Glomerular endothelial cell (primary cell): ENCODE measurements around the gene NEDD4. TPM values are rescaled to one million over a fixed set of nuclear protein-coding genes. Genes with fewer than 3 reads are reported as not detected.
"Not testable (repeated sequence)": the region's sequence is repeated elsewhere in the genome, so short reads cannot be mapped to it uniquely, and the experiment has no call there.

Experiments used
- DNase-seq: peaks from one replicate; pipeline ENCODE4 v3.0.0-alpha.2; 2011; ENCODE audit warnings: low read depth, low spot score; ENCODE audit errors: extremely low read depth
- total RNA-seq: library from RNA; depleted of rRNA; stranded (reverse); fragments of >200 nt; gene quantifications from 2 replicates; pipeline ENCODE4 v1.2.3, GENCODE V29; 2015

The NEDD4 gene
- total RNA-seq, 1 donor from 2014 or later, result 39.3 TPM

DNA sequence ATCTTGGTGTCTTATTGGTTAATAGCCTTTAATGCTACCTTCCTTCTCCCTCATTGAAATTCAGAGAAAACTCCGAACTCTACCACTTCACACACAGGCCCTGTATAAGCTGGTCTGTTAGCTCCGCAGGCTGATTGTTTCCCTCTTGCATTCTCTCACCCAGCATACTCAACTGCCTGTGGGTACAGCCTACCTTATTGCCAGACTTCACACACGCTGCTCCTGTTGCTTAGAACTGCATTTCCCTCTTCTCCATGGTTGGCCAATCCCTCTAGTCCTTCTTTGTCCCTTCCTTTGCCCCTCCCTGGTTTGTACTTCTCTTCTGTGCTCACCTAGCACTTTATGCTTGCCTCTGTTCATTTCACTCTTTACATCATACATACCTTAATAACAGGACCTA, 157.5 kb downstream of the NEDD4 start:
- no peak for DNase-seq

DNA sequence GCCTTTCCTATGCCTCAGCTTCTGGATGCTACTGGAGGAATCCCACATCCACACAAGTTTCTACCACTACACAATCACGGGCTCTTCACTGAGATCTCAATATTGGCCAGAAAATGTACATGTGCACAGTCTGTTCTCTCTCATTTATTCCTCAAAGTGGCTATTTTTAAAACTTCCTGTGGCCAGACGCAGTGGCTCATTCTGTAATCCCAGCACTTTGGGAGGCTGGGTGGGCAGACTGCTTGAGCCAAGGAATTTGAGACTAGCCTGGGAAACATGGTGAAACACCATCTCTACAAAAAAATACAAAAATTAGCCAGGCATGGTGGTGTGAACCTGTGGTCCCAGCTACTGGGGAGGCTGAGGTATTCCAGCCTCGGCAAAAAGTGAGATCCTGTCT, 159.1 kb downstream of the NEDD4 start:
- DNase-seq, result no peak

DNA sequence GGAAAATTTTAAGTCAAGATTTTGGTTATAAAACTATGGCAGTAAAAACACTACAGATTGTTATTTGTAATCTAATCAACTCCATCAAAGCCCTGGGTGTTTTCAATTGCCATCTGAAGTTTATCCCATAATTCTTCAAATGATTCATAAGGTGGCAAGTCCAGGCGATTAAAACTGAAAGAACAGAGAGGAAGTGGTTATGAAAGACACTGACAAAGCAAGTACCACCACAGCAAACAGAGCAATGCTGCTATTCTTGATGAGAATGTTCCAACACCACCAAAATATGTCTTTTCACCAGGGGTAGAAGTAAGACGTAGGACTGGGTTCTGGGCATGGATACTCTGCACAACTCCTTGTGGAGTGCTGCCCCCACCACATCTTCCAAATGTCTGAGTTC, 163.6 kb downstream of the NEDD4 start:
- no peak for DNase-seq

DNA sequence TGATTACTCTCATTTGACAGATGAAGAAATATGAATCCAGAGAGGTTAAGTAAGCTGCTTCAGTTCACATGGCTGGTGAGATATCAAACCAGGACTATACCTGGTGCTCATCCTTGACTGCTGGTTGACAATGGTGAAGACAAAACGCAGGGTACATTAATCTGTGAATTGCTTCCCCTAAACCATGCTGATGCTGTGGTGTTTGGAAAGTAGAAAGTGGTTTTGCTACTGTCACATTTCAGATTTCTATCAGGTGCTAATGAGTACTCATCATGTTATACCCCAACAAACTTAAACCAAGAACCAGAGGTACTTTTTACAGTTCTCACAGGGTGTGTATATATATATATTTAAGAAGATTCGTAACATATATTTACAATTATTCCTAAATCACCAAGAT, 165.5 kb downstream of the NEDD4 start:
- no peak for DNase-seq

DNA sequence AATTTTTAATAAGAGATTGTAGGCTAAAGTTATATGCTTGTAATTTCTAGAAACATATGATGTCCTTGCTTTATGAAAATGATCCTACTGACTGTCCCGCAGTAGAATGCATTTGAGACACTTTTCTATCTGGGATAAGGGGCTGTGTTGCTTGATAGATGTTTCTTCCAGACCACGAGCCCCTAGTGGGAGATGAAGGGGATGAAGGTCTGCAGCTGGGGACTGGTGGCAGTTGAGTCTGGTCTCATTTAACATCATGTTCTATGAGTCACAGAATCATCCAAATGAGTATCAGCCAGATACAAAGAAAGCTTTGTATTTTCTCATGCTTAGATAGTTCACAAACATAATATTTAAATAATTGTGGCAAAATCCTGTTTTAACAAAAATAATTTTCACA, 166.2 kb downstream of the NEDD4 start:
- DNase-seq, result no peak

DNA sequence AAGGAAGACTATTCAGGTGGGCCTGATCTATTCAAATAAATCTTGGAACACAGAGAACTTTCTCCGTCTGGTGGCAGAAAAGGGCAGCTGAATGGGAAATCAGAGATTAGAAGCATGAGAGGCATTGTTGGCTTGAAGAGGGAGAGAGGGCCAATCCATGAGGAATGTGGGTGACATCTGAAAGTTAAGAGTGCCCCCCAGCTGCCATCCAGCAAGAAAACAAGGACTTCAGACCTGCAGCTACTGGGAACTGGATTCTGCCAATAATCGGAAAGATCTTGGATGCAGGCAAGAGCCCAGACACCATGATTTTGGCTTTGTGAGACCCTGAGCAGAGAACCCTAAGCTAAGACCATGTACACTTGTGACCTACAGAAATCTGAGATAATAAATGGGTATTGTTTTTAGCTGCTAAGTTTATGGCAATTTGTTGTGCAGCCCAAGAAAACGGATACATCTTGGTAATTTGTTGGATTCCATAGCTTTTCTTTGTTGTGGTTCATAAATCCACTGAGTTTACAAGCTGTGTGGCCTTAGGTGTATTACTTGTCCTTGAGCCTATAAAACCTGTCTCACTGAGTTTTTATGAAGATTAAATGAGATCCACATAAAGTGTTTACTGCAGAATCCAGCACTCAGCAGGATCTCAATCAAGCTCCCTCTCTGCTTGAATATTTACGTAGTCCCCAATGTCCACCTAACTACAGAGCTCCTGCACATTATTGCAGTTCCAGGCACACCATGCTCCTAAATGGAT, 168.4 kb downstream of the NEDD4 start:
- no peak for DNase-seq

DNA sequence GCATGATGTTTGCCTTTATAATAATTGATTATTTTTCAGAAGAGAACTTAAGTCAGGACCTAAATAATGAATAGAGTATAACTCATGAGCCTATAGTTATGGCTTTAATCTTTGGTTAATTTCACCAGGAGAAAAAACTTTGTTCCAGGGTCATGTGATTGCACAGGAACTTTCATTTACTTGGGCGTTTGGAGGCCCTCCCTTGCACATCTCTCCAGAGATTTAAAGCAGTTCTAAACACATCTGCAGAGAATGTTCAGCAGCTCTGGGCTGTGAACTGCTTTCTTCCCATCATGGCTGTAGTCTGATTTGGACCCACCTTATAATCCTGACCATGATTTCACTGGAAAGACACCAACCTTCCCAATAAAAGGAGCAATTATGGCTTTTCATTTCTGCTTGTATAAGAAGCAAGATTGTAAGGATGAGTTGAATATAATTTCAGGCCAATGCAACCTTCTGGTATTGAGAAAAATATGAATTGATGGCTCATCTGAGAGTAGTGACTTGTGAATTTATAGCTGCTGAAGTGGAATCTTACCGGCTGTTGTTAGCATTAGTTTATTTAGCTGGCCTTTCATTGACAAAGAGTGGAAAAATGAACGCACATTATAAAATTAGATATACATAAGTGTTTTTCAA, 169.6 kb downstream of the NEDD4 start:
- DNase-seq, result no peak

DNA sequence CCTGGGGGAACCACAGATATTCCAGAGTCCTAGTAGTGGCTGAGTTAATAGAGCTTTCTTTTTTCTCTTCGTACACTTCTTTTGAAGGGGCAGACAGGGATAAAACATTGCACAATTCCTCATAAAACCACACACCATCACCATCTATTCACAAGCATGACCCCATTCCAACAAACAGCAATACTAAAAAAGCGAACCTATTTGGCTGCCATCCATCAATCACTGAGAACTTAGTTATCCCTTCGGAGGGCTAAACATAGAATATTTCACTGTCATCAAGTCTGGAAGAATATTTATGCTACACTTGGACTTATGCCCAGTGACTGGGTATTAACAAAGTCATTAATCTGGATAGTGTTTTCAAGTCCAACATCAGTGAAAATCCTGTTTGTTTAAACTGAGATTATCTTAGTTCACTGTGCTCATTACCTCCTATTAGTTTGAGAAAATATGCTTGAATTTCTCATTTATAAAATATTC, 170.2 kb downstream of the NEDD4 start:
- no peak for DNase-seq

DNA sequence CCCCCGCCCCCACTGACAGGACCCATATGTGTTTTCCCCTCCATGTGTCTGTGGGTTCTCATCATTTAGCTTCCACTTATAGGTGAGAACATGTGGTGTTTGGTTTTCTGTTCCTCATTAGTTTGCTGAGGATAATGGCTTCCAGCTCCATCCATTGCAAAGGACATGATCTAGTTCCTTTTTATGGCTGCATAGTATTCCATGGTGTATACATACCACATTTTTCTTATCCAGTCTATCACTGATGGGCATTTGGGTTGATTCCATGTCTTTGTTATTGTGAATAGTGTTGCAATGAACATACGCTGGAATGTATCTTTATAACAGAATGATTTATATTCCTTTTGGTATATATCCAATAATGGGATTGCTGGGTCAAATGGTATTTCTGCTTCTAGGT, 171.7 kb downstream of the NEDD4 start:
- not testable (repeated sequence) for DNase-seq

DNA sequence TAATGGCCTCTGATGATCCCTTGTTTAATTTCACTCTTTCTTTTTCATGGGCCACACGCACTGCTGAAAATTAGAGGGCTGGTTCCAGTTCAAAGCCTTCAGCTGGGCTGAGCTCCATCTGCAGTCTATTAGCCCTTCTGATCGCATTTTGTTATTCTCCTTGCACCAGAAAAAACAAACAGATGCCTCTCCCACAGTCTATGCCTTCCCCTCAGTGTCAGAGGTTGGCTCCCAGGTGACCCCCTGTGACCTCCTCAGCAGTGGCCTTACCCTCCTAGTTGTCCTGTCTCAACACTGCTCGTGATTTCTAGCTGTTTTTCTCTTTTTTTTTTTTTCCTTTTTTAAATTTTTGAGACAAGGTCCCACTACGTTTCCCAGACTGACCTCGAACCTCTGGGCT, 173.4 kb downstream of the NEDD4 start:
- DNase-seq, result no peak

DNA sequence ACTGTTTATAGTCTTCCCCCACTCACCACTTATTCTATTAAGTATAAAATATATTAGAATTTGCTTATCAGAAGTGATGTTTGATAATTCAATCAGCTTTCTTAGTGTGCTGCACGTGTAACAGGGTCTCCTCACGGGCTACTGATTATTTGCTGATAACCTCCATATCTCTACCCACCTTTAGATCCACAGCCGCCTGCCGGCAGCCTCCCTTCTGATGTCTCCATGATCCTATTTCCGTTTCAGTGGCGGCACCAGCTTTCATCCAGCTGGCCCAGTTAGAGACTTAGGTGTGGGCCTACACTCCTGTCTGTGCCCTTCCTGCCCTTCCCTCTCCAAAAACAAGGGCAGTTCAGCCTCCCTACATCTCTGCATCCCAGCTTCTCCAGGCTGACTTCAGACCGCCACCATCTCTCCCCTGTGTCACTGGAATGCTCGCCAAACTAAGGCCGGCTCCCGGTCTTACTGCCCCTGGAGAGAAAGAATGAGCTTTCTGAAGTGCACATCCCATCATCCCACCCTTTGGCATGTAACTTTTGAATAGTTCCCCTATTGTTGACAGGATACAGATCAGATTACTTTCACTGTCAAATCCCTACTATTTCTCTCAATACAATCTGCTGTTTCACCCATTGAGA, 173.9 kb downstream of the NEDD4 start:
- DNase-seq, result no peak

DNA sequence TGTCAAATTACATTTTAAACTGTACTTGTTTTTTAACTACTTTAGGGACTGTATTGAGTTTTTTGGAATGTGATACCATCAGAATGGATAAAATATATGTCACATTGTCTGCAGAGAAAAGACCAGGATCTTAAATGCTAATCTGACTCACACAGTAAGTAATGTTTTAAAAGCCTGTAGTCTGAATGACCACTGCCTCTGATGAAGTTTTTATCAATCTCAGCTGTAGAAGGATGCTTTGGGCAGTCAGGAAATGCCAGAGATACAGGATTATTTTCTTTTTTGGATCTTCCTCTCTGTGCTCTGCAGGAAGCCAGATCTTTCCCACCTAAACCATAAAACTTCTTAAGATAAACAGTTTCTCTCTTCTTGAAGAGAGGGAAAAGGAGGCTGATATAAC, 177.4 kb downstream of the NEDD4 start:
- DNase-seq, result no peak

DNA sequence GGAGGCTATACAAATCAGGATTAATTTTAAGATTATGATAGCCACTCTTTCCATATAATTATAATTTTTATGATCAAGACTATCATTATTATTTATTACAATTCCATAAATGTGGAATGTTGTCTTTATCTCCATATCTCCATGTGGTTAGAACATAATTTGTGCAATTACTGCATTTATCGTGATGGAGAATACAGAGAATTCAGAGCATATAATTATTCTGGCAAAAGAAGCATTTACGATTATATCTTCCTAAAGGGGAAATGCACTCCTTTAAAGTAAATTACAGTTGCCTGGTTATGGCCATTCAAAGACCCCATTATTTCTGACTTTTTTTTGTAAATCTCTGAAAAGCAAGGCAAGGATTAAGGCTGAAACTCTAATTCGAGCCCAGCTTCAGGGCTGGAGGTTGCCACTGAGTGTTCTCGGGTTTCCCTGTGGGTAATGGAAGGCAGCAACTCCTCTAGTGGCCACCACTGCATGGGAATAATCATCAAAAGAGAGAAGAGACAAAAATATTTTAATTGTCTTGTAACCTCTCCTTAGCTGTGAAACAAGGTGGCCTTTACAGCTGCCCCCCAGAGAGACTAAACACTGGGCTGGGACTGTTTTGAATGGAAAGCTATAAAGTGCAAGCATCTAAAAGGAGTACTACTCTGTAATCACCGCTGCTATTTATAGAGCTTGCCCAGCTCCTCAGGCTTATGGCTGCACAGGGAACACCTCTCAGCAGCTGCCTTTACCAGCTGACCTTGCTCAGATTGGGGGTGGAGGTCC, 190.6 kb downstream of the NEDD4 start:
- DNase-seq, result no peak

DNA sequence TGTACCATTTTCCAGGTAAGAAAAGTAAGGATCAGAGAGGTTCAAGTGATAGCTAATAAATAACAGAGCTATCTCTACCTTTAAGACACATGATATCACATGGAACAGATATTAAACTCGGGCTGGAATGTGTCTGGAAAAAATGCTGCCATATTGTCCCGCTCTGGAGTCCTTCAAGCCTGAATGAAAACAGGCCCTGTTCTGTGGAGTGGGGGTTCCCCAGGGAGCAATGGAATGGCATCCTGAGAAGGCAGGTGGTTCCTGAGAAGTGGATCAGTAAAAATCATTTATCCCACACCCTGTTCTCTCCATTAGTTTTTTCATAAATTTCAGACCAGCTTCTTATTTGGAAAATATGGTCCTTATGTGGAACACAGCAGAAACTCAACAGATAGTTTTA, 193.2 kb downstream of the NEDD4 start:
- no peak for DNase-seq

DNA sequence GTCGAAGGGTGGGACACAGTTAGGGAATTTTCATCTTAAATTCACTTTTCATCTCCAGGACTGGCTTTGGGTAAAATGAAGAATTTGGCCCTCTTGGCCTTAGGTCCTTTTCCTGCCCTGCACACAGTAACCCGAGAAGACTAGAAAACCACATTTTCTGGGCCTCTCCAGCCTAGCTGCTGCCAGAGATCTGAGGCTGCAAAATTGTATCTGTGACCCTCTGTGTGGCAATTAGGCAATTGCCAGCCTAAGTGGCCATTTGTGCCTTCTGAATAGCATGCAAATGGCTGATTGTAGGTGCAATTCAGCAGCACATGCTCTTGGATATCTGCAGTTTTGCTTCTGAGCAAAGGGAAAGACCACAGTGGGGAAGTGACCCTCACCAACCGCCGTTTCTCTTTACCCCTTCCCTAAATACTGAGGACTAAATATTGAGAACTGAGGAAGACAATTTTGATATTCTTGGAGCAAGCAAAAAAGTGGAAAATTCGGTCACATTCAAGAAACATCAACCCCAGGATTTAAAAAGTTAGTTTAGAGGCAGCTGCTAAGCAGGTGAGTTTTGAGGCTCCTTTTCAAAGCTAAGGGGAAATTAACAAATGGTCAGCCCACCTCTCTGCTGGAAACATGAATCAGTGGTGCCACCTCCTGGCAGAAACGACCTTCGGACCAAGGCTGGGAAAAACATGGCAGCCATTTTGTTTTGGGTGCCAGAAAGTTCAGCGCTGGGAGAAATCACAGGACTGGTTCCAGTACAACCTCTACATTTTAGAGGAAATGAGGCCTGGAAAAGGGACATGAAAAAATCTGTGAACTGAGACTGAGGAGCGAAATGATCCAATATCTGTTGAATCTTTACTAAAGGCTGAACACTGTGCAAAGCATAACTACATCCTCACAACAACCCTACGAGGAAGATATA, 193.9 kb downstream of the NEDD4 start:
- peak; percentile 50 for DNase-seq

DNA sequence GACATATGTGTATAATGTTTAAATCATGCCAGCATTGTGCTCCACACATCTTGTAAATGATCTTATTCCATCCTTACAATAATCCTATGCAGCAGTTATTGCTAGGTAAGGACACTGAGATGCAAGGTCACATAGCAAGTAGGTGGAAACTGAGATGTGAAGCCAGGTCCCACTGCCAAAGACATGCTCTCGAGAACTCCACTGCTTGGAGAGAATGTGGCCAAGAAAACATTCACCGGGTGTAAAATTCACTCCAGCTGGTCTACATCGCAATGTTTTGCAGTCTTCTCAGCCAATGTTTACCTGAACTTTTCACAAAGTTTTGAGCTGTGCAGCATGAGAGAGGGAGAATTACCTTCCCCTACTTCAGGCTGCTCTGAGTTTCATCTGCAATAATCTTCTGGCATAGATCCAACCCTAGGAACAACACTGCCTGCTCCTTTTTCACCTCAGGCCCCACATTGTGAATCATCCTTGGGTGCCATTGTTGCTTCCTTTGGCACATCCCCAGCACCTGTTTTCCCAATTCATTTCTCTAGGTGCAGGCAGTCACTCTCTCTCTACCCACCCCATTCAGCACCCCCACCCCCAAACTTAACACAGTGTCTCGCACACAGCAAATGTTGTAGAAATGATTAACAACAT, 197.0 kb downstream of the NEDD4 start:
- no peak for DNase-seq

DNA sequence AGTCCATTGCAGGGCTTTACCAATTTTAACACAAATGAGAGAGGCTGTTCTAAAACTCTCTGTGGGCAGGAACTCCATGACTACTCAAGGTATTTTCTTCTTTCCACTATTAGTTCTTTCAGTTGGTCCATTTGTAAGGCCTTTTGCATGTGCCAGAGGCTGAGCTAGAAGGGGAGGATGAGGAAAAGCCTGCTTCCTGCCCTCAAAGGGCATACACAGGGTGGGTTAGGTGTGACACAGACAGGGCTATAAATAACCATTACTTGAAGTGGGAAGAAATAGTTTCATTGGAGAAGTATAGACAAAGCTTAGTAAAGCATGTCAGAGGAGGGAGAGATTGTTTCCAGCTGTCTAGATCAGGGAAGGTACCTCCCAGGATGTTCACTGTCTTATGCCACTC, 198.4 kb downstream of the NEDD4 start:
- no peak for DNase-seq

DNA sequence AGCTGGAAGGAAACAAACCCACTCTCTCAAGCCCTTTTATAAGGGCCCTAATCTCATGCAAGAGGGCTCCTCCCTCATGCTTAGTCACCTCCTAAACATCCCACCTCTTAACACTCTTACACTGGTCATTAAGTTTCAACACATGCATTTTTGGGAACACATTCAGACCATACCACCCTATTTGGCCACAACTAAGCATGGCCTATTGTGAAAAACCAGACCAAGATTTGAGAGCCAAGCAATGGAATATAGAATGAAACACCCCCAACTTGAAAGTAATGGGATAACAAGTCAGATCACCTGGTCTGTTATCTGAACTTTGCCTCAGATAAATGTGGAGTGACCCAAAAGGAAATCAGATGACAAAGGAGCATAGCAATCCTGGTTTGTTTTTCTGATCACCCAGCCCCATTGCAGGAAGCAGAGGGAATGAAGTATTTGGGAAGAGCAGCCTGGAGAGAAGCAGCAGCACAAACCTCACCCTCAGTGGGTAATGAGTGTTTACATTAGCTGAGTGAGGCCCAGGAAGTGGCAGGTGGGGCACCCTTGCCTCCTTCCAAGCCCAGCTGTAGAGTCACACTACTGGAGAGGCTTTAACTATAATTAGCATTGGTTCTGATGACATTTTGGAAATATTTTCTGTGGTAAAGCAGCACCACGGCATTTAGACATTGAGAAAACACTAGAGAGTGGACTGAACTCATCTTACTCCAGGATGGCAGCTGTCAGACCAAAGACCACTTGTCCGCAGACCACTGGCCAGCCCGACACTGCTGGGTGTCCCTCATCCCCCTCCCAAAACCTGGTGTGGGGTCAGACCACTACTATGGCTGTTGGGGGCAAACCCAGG, 201.6 kb downstream of the NEDD4 start:
- no peak for DNase-seq
